Measurements from ENCODE around the gene SIX2.

Gene SIX2

DNA sequence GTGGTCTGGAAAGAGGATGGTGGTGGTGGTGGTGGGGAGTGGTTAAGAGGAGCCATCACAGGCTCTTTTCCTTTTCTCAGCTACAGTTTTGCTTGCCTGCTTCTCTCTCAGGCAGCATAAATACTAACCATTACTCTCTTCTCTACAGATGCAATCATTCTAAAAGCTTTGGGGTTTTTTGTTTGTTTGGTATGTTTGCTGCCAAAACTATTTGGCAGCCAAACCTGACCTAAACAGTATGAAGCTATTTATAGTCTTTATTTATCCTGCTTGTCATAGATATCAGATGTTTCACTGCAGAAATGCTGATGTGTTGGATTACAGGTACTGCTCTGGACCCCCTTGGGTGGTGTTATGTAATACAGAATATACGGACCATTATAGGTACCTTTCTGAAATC, 52.4 kb downstream of the SIX2 start:
- no peak for TF ChIP-seq FOXM1 (IDR thresholded peaks at IDR 0.05; ENCODE audit: borderline replicate concordance, low read depth)
- TF ChIP-seq NFIC (IDR thresholded peaks at IDR 0.05), result no peak
- no peak for TF ChIP-seq TEAD4 (IDR thresholded peaks at IDR 0.05)
- TF ChIP-seq EGR1 (IDR thresholded peaks at IDR 0.05), result no peak
- TF ChIP-seq ZBTB7A (IDR thresholded peaks at IDR 0.05; ENCODE audit: low read depth), result no peak
- TF ChIP-seq TAF1 (IDR thresholded peaks at IDR 0.05; ENCODE audit: low read depth), result no peak
- TF ChIP-seq, protein P1, sequence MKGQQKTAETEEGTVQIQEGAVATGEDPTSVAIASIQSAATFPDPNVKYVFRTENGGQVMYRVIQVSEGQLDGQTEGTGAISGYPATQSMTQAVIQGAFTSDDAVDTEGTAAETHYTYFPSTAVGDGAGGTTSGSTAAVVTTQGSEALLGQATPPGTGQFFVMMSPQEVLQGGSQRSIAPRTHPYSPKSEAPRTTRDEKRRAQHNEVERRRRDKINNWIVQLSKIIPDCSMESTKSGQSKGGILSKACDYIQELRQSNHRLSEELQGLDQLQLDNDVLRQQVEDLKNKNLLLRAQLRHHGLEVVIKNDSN (IDR thresholded peaks at IDR 0.05), result no peak
- TF ChIP-seq CREB1 (IDR thresholded peaks at IDR 0.05; ENCODE audit: low read depth), result no peak

DNA sequence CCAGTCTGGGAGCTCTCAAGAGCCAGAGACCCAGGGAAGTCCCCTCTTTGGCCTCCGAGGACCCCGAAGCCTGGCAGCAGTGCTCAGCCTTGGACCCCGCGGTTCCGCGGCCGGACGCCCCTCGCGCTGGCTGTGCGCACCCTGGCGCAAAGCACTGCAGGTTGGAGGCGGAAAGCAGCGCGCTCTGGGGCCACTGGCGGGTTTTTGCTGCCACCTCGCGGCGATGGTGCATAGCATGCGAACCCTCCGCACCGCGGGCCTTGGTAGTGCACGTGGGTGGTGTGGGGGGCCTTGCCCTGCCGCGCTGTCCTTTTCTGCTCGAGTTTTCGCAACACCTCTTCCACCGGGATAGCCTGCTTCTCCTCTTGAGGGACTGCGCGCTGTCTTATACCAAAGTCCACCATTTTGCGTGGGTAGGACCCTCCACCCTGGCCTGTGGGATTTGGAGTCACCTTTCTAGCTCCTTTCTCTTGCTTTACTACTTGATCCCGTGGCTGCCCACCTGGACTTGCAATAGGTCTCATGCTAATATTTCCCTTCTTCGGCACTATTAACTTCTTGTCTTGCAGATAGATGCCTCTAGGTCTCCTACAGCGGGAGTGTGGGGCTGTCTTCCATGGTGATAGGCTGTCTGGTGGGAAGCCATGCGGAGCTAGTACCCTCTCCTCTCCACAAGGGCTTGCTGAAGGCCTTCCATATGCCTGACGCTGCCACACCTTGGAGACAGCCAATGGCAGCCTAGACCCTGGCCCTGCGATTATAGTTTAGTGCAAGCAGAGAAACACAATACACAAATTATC, 53.5 kb downstream of the SIX2 start:
- TF ChIP-seq TCF12 (IDR thresholded peaks at IDR 0.05; ENCODE audit: low read depth) (no peak), FOXM1 (IDR thresholded peaks at IDR 0.05; ENCODE audit: borderline replicate concordance, low read depth) (no peak), TEAD4 (IDR thresholded peaks at IDR 0.05) (0 out of 2 replicates have a peak, but pooled peaks have one; percentile 22), NFIC (IDR thresholded peaks at IDR 0.05) (no peak), EGR1 (IDR thresholded peaks at IDR 0.05) (peak; percentile 35; the same call in 1 of the 2 replicates), TAF1 (IDR thresholded peaks at IDR 0.05; ENCODE audit: low read depth) (no peak), YY1 (IDR thresholded peaks at IDR 0.05; ENCODE audit: low read depth) (peak; percentile 43; the same call in 1 of the 2 replicates), EP300 (IDR thresholded peaks at IDR 0.05; ENCODE audit: borderline replicate concordance) (no peak), RAD21 (IDR thresholded peaks at IDR 0.05; ENCODE audit: low read depth) (peak; percentile 97), CEBPB (IDR thresholded peaks at IDR 0.05) (no peak), CREB1 (IDR thresholded peaks at IDR 0.05; ENCODE audit: low read depth) (no peak), ZBTB7A (IDR thresholded peaks at IDR 0.05; ENCODE audit: low read depth) (peak; percentile 78)
- TF ChIP-seq, protein P2, sequence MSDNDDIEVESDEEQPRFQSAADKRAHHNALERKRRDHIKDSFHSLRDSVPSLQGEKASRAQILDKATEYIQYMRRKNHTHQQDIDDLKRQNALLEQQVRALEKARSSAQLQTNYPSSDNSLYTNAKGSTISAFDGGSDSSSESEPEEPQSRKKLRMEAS (IDR thresholded peaks at IDR 0.05), result peak; percentile 92
- TF ChIP-seq, protein P1 (IDR thresholded peaks at IDR 0.05), result peak; percentile 60
- TF ChIP-seq, protein P3, sequence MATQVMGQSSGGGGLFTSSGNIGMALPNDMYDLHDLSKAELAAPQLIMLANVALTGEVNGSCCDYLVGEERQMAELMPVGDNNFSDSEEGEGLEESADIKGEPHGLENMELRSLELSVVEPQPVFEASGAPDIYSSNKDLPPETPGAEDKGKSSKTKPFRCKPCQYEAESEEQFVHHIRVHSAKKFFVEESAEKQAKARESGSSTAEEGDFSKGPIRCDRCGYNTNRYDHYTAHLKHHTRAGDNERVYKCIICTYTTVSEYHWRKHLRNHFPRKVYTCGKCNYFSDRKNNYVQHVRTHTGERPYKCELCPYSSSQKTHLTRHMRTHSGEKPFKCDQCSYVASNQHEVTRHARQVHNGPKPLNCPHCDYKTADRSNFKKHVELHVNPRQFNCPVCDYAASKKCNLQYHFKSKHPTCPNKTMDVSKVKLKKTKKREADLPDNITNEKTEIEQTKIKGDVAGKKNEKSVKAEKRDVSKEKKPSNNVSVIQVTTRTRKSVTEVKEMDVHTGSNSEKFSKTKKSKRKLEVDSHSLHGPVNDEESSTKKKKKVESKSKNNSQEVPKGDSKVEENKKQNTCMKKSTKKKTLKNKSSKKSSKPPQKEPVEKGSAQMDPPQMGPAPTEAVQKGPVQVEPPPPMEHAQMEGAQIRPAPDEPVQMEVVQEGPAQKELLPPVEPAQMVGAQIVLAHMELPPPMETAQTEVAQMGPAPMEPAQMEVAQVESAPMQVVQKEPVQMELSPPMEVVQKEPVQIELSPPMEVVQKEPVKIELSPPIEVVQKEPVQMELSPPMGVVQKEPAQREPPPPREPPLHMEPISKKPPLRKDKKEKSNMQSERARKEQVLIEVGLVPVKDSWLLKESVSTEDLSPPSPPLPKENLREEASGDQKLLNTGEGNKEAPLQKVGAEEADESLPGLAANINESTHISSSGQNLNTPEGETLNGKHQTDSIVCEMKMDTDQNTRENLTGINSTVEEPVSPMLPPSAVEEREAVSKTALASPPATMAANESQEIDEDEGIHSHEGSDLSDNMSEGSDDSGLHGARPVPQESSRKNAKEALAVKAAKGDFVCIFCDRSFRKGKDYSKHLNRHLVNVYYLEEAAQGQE (IDR thresholded peaks at IDR 0.05; ENCODE audit: low read depth), result no peak

Data from Ishikawa (cell line).